ENCODE data around the gene FASTK. TPM values are rescaled to one million over a fixed set of nuclear protein-coding genes. Genes with fewer than 3 reads are reported as not detected.
A peak's percentile ranks its signal among the peaks of the same experiment; 100 is the strongest.

FASTK gene
- total RNA-seq, 1 donor from 2014 or later: 54.2 TPM

- H3K27me3 ChIP-seq: no peaks in the 10 kb centered on the region
- no peaks in the 10 kb centered on the region for H3K9me3 ChIP-seq
- DNase-seq (no peak), ATAC-seq (no peak)
- H3K36me3 ChIP-seq: peaks cover 79% of the 10 kb centered on the region
- TF ChIP-seq CTCF (IDR thresholded peaks at IDR 0.05): no peak
- intact Hi-C loops (cut with DNase I): no loop called here
- H3K4me1 ChIP-seq: no peaks in the 10 kb centered on the region
- no peak overlapping the region for H3K4me3 ChIP-seq
- H3K27ac ChIP-seq: no peak overlapping the region
Observed at GRCh38 chr7:151126491-151127137, 46.0 kb upstream of the FASTK start.

DNA sequence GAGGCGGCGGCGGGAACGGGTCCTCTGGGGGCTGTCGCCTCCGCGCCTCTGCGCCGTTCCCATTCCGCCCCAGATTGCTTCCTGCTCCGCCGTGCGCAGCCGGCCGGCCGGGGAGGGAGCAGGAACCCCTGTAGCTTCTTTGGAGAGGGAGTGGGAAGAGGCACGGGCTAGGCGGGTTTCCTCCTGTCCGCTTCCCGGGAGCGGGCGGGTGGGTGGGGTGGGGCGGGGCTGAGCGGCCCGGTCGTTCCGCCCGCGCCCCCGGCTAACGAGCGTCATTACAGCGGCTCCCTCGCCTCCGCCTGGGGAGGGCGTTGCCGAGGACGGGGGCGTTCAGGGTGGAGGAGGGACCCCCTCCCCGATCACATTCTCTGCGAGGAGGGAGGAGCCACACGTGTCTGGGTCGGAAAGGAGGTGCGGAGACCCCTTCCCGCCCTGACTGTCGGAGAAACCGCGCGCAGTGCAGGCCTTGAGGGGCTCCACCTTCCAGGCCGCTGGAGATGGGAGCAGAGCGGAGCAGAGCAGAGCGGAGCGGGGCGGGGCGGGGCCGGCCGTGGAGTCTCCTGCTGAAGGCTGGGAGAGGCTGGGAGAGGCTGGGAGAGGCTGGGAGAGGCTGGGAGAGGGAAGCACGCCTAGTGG, 45.4 kb upstream of the FASTK start:
- intact Hi-C loops (cut with DNase I): no loop called here
- DNase-seq (no peak), ATAC-seq (no peak)
- Histone ChIP-seq H3K4me3 (peak overlapping the region; percentile 19), H3K36me3 (peaks cover 80% of the 10 kb centered on the region), H3K27me3 (no peaks in the 10 kb centered on the region), H3K4me1 (no peaks in the 10 kb centered on the region), H3K9me3 (no peaks in the 10 kb centered on the region), H3K27ac (no peak overlapping the region)
- TF ChIP-seq CTCF (IDR thresholded peaks at IDR 0.05): no peak

DNA sequence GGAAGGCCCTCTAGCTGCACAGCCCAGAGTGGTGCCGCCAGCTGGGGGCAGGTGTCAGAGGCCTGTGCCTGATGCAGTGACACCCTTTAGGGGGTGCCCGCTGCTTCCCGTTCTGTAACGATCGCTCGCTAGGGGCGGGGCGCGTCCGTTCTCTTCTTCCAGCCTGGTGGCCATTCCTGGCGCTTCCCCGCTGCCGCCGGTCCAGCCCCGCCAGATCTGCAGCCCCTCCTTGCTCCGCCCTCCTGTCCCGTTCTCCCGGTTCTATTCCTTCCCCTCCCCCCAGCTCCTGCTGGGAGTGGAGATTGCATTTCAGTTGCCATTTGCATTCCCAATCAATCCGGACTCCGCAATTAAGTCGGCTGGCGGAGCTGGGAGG, 44.8 kb upstream of the FASTK start:
- TF ChIP-seq CTCF (IDR thresholded peaks at IDR 0.05): no peak
- Histone ChIP-seq H3K27ac (no peak overlapping the region), H3K27me3 (no peaks in the 10 kb centered on the region), H3K4me1 (no peaks in the 10 kb centered on the region), H3K4me3 (peak overlapping the region; percentile 19), H3K36me3 (peaks cover 80% of the 10 kb centered on the region), H3K9me3 (no peaks in the 10 kb centered on the region)
- ATAC-seq (no peak), DNase-seq (no peak)
- intact Hi-C loops (cut with DNase I): no loop called here

DNA sequence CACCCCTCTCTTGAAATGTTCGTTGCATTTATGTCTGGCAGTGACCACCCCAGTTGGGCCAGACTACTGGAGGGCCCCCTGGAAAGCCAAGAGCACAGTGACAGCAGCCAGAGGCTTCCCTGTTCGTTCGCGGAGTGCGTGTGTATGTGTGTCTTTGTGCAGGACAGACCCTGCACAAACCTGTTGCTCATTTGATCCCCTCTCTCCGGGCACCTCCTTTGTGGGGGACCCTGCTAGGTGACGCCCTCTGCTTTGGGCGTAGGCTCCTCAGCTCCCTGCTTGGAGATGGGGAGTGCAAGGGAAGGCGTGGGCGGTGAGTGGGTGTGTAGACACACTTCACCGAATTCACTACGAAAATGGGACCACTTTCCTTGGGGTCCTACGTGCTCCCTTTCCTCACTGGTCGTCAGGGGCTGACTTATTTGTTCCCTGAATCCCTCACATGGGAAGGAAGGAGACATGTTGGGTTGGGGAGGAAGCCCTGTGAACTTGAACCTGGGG, 44.3 kb upstream of the FASTK start:
- Histone ChIP-seq H3K27ac (no peak overlapping the region), H3K4me3 (no peak overlapping the region), H3K27me3 (no peaks in the 10 kb centered on the region), H3K36me3 (peaks cover 80% of the 10 kb centered on the region), H3K4me1 (no peaks in the 10 kb centered on the region), H3K9me3 (no peaks in the 10 kb centered on the region)
- no peak for ATAC-seq
- no peak for TF ChIP-seq CTCF (IDR thresholded peaks at IDR 0.05)
- DNase-seq: no peak
- intact Hi-C loops (cut with DNase I): no loop called here

DNA sequence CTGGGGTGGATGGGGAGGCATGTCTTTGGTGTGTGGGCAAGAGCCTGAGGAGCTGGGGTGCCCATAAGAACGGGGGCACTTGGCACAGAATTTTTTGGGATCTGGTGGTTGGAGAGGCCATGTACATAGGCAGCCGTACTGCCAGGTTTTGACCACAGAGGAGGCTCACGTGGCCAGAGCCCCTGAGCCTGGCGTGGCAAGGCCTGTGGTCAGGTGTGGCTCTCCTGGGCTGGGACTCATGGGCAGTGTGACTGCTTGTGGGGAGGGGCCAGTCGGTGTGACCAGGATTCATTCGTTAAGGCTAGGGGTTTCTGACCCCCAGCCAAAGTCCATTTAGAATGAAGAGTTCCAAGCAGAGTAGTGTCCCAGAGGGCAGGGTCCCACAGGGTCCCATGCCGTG, 43.9 kb upstream of the FASTK start:
- intact Hi-C loops (cut with DNase I): no loop called here
- H3K36me3 ChIP-seq: peaks cover 80% of the 10 kb centered on the region

More for the DNA sequence above, 43.9 kb upstream of the FASTK start:
- H3K27me3 ChIP-seq: no peaks in the 10 kb centered on the region
- H3K27ac ChIP-seq: no peak overlapping the region
- no peak overlapping the region for H3K4me3 ChIP-seq
- DNase-seq (no peak), ATAC-seq (no peak)
- no peaks in the 10 kb centered on the region for H3K4me1 ChIP-seq
- no peaks in the 10 kb centered on the region for H3K9me3 ChIP-seq
- TF ChIP-seq CTCF (IDR thresholded peaks at IDR 0.05): no peak

Data from upper lobe of right lung (tissue), 1 donor.